T-helper 1 cell (primary cell): Measurements from ENCODE around the gene SLC9A3.
A peak's percentile ranks its signal among the peaks of the same experiment; 100 is the strongest.
"Not testable (repeated sequence)": the region's sequence is repeated elsewhere in the genome, so short reads cannot be mapped to it uniquely, and the experiment has no call there.

ENCODE experiments used
- DNase-seq, 5 donors: peaks; one replicate each; pipeline ENCODE4 v3.0.0-alpha.2; 2012 to 2020
- total RNA-seq, 4 donors: gene quantifications; one replicate each; lab custom pipeline; 2026; lab: John Stamatoyannopoulos, UW

SLC9A3 gene
- 0 to 0.30 (median 0) reads per million in 4 donors for total RNA-seq

DNA sequence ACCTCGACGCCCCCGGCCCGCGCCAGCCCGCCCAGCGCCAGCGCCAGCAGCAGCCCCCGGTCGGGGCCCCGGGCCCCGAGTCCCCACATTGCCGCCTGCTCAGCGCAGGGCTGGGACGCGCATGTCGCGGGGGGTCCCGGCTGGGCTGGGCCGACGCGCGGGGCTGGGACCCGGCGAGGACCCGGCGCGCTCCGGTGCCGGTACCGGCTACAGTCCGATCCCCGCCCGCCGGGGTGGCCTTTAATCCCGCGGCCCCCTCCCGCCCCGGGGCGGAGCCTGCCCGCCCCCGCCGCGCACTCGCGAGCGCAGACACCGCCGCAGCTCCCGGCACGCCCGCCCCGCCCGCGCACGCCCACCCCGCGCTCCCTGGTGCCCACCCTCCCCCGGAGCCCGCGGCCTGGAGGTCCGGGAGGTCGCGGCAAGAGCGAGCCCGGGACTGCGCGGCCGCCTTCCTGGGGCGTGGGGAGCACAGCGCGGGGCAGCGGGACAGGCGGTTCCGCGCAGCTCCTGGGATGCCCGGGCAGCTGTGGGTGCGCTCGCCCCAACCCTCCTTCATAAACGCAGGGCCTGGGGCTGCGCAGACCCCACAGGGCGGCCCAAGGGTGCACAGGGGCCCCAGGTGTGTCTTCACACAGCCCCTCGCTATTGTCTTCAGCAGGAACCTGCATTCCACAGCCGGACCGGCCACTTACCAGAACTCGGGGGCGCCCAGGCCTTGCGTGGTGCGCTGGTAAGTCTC, at the start of gene SLC9A3:
Gene SLC9A3 (minus strand): TSS at position 216 of the 739 bp plus-strand sequence.
- no peak for DNase-seq

DNA sequence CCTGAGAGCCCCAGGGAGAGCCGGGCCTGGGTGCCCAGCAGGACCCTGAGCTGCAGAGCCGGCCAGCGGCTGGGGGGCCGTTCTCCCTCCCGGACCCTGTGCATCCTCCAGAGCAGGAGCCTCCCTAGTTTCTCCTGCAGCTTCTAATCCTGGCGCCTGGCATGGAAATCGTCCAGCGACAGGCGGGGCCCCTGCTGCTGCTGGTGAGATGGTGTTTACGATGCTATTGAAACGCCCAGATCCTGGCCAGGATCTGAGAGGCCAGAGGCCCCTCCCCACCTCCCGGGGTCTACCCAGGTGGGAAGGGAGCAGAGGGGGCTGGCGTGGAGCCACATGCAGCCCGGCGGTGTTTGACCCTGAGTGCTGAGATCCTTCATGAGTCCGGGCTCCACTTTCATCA, 49.7 kb upstream of the SLC9A3 start:
- DNase-seq, result no peak

DNA sequence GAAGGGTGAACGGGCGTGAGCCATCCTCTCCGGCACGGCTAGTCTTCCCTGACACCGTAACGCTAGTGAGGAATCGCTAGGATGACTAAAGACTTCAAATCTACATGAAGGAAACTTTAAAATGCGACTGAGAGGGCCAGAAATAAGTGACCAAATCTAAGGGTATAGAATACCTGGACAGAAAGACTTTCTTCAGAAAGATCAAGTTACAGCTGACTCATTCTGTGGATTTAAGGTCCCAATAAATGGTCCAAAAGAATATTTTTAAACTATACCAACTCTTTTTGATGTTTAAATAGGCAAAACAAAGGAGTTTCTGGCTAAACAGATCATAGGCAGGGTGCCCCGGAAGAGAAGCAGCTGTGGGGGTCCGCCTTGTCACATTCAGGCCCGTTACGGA, 49.0 kb upstream of the SLC9A3 start:
- no peak for DNase-seq

DNA sequence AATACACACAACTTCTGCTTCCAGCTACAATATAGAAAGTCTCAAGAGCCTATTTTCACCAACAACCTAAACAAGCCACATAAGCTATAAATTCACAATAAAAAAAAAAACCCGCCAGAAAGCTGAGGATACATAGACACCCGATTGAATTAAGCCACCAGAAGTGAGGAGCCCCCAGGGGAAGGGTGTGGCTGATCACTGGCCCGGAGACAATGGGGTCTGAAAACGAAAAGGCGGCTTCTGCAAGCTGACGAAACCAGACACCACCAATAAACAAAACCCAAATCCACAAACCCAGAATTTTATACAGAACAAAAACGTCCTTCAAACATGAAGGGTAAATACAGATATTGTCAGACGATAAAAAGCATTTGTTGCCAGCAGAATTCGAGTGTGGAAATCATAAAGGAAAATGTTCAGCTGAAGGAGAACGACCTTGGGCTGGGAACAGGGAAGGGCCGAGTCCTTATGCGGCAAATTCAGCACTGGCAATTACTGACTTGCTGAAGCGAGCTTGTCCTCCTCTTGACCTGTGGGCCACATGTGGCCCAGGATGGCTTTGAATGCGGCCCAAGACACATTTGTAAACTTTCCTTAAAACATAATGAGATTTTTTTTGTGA, 48.3 kb upstream of the SLC9A3 start:
- no peak for DNase-seq

GRCh38 chr5:571791-572190, 47.5 kb upstream of the SLC9A3 start:
- DNase-seq, result no peak

DNA sequence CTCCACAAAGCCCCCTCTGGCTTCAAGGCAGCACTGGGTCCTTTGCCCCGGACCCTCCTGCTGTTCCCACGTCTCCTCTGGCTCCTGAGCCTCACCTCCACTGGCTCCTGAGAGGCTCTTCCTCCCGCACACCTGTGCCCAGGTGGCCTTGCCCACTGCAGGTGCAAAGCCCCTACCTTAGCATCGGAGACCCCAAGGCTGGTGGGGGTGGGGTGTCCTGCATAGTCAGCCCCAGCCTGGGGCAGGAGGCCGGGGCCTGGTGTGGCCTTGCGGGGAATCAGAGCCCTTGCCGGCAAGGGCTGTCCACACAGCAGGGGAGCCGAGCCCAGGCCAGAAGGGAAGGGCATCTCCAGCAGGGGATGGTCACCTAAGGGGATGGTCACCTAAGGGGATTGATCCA, 46.6 kb upstream of the SLC9A3 start:
- no peak for DNase-seq

GRCh38 chr5:570446-570845, 46.2 kb upstream of the SLC9A3 start:
- no peak for DNase-seq

GRCh38 chr5:569868-570361, 45.7 kb upstream of the SLC9A3 start:
- no peak for DNase-seq

- no peak for DNase-seq
Observed at GRCh38 chr5:569358-569867, 45.2 kb upstream of the SLC9A3 start.

GRCh38 chr5:568809-569208, 44.6 kb upstream of the SLC9A3 start:
- DNase-seq, result no peak

DNA sequence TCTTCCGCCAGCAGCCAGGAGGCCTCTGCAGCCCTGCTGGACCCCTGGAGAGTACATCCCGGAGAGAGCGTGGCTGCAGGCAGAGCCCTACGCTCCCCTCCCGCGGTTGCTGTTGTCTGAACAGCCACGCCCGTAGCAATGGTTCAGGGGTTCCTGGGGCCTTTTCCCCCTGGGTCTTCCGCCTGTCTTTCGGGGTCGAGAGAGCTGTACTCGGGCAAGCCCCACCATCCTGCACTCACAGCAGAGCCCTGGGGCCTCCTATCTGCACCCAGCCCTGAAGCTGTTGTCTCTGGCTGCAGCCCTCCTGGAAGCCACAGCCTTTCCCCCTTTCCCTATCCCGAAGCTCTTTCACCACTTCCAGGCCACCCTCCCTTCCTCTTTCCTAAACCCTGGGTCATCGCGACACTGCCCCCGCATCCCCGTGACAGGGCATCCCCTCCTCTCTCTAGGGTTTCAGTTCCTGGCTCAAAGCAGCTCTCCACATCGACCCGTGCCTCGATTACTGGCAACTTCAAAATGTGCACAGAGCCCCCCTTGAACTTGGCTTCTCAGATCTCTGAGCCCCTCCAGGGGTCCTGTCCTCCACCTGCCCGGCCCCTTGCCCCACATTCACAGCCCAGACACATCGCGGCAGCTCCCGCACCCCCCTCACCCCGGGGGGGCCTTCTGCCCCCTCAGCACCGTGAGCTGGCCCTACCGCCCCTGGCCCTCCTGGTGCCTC, 44.0 kb upstream of the SLC9A3 start:
- DNase-seq, result no peak

GRCh38 chr5:567664-568060, 43.4 kb upstream of the SLC9A3 start:
- no peak for DNase-seq

GRCh38 chr5:566636-567309, 42.5 kb upstream of the SLC9A3 start:
- no peak for DNase-seq

- DNase-seq, result no peak
Observed at GRCh38 chr5:565782-566440, 41.7 kb upstream of the SLC9A3 start.

- no peak for DNase-seq
Observed at GRCh38 chr5:561408-561807, 37.2 kb upstream of the SLC9A3 start.

GRCh38 chr5:560792-561166, 36.5 kb upstream of the SLC9A3 start:
- DNase-seq, result no peak

DNA sequence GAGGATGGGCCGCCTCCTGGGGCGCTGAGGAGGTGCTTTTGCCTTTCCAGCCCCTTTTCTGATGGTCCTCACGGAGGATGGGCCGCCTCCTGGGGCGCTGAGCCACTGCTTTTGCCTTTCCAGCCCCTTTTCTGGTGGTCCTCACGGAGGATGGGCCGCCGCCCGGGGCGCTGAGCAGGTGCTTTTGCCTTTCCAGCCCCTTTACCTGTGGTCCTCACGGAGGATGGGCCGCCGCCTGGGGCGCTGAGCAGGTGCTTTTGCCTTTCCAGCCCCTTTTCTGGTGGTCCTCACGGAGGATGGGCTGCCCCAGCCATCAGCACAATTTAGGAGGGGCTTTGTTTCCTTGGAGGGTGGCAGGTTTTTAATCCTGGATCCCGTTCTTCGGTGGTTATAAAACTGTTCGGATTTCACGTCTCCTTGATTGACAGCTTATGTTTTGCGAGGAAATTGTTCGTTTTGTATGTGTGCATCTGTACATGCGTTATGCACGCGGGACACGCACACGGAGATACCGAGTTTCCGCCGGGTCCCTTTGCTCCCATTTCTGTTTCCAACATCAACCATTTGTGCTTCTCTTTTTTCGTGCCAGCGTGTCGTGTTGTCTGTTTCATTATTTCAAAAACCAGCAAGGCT, 34.7 kb upstream of the SLC9A3 start:
- DNase-seq, result no peak

DNA sequence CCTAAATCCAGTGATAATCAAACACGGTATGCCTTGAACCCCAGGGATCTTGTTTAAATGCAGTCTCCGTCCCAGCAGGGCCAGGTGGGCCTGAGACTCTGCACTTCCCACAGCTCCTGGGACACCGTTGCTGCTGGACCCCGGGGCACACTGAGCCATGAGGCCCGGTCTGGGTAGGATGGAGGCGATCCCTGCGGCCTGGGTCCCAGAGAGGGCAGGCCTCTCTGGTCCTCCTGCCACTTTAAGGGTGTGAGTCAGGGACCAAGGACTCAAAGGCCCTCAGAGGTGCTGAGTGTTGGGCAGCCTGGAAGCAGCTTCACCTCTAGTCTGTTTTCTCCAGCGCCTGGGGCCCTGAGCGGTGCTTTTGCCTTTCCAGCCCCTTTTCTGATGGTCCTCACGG, 34.1 kb upstream of the SLC9A3 start:
- DNase-seq, result no peak

GRCh38 chr5:557917-558316, 33.7 kb upstream of the SLC9A3 start:
- not testable (repeated sequence) for DNase-seq

- DNase-seq, result peak in 1 of 5 donors; percentile 11
Observed at GRCh38 chr5:556909-557441, 32.7 kb upstream of the SLC9A3 start.

- no peak for DNase-seq
Observed at GRCh38 chr5:555058-555623, 30.9 kb upstream of the SLC9A3 start.
